Lower lobe of right lung (tissue), 2 donors: ENCODE measurements around the gene KCTD7. TPM values are rescaled to one million over a fixed set of nuclear protein-coding genes. Genes with fewer than 3 reads are reported as not detected.

ENCODE experiments used
- ATAC-seq, 2 donors: fragments of 200-7000 bp; cut with Tn5 transposase; one replicate each; pipeline ENCODE4 v1.9.1; 2020 to 2022; ENCODE audit warnings: mild to moderate bottlenecking in 2 of 2, moderate library complexity in 2 of 2
- DNase-seq: peaks from one replicate; pipeline ENCODE4 v3.0.0-alpha.2; 2020
- H3K27ac ChIP-seq: fragments of 200-600 bp; one replicate; pipeline ENCODE4 v1.8.0; 2022
- H3K27me3 ChIP-seq: fragments of 200-600 bp; one replicate; pipeline ENCODE4 v1.8.0; 2022; ENCODE audit warnings: low read depth
- H3K36me3 ChIP-seq: fragments of 200-600 bp; one replicate; pipeline ENCODE4 v1.8.0; 2022; ENCODE audit warnings: mild to moderate bottlenecking
- H3K4me1 ChIP-seq: fragments of 200-600 bp; one replicate; pipeline ENCODE4 v1.8.0; 2022
- H3K4me3 ChIP-seq: fragments of 200-600 bp; one replicate; pipeline ENCODE4 v1.8.0; 2022; ENCODE audit warnings: mild to moderate bottlenecking
- H3K9me3 ChIP-seq: fragments of 200-600 bp; one replicate; pipeline ENCODE4 v1.8.0; 2022
- intact Hi-C: fragments of 100-400 bp; cut with DNase I; formaldehyde crosslinking; loops from one replicate; pipeline ENCODE4 v1.11.0; 2022
- total RNA-seq: library from RNA; stranded (reverse); fragmentation: NEBNext Ultra II Directional; extraction: Animal tissue kit (Norgen Biotek cat#: 25700); gene quantifications from one replicate; pipeline ENCODE4 v1.2.1, GENCODE V29; 2021
- TF ChIP-seq, protein P1 (sequence below): fragments of 200-600 bp; IDR thresholded peaks from one replicate; pipeline ENCODE4 v1.8.0; 2022; ENCODE audit warnings: antibody characterized with exemption, mild to moderate bottlenecking
- donor health status: DM: no; HTN: yes; CAD: no; lungs with severe emphysema.

KCTD7 gene
- total RNA-seq, 1 donor from 2014 or later, result 12.6 TPM

DNA sequence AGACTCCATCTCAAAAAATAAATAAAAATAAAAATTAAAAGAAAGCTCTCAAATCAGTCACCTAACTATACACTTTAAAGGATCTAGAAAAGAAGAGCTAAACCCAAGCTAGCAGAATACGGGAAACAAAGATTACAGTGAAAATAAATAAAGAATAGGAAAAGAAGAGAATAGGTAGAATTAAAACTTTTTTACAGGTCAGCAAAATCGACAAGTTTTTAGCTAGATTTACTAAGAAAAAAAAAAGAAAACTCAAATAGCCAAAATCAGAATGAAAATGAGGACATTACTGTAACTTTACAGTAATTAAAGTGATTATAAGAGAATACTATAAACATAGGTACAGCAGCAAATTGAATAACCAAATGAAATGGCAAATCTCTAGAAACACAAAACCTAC lies 60.4 kb downstream of the KCTD7 start:
- no peaks in the 10 kb centered on the region for H3K4me1 ChIP-seq
- no peaks in the 10 kb centered on the region for H3K9me3 ChIP-seq
- H3K27ac ChIP-seq, result no peak overlapping the region
- no peak overlapping the region for H3K4me3 ChIP-seq
- intact Hi-C loops, result no loop called here
- no peaks in the 10 kb centered on the region for H3K27me3 ChIP-seq
- TF ChIP-seq, protein P1, sequence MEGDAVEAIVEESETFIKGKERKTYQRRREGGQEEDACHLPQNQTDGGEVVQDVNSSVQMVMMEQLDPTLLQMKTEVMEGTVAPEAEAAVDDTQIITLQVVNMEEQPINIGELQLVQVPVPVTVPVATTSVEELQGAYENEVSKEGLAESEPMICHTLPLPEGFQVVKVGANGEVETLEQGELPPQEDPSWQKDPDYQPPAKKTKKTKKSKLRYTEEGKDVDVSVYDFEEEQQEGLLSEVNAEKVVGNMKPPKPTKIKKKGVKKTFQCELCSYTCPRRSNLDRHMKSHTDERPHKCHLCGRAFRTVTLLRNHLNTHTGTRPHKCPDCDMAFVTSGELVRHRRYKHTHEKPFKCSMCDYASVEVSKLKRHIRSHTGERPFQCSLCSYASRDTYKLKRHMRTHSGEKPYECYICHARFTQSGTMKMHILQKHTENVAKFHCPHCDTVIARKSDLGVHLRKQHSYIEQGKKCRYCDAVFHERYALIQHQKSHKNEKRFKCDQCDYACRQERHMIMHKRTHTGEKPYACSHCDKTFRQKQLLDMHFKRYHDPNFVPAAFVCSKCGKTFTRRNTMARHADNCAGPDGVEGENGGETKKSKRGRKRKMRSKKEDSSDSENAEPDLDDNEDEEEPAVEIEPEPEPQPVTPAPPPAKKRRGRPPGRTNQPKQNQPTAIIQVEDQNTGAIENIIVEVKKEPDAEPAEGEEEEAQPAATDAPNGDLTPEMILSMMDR, result no peak
- no peak for ATAC-seq
- no peak for DNase-seq
- peaks cover 11% of the 10 kb centered on the region for H3K36me3 ChIP-seq

DNA sequence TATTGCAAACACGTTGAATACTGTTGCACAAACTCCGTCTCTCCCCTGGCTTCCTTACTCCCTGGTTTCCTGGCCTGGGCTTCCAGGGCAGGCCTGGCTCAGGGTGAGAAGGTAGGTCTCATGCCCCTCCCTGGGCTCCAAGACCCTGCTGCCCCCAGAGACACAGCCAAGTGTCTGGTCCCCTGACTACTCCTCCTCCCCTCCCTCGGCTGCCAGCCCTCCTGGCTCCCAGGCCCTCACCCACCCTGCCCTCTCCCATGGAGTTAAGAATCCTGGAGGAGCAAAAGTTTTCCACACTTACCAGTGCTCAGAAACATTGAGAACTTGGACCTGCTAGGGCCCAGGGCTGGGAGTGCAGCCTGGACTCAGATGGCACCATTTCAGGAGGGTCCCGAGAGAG lies 64.7 kb downstream of the KCTD7 start:
- Histone ChIP-seq H3K27me3 (no peaks in the 10 kb centered on the region), H3K4me3 (no peak overlapping the region), H3K36me3 (peaks cover 12% of the 10 kb centered on the region), H3K9me3 (no peaks in the 10 kb centered on the region), H3K27ac (no peak overlapping the region), H3K4me1 (no peaks in the 10 kb centered on the region)
- ATAC-seq (no peak), DNase-seq (no peak)
- TF ChIP-seq, protein P1, result no peak
- intact Hi-C loops, result no loop called here

Other genes with a start within 250 kb of the KCTD7 start
- gene RABGEF1, start 111.9 kb downstream of the KCTD7 start, total RNA-seq, result 24.1 TPM